Stomach (tissue), 4 donors: ENCODE data around the gene OCA2.

ENCODE experiments used
- CTCF ChIP-seq, 7 experiments: fragments of 450-650 bp in 4 of 7; fragments of 200-600 bp in 3 of 7; sonication (generic) in 3 of 7; IDR thresholded peaks; one replicate each; pipeline ENCODE4 v1.5.1; 2016 to 2019; ENCODE audit warnings: antibody characterized with exemption in 7 of 7, control low read depth in 2 of 7, mild to moderate bottlenecking in 1 of 7
- POLR2AphosphoS5 ChIP-seq, 3 donors: sonication (generic); formaldehyde crosslinking; IDR thresholded peaks; one replicate each; pipeline ENCODE4 v1.6.1; 2016; ENCODE audit warnings: antibody characterized with exemption in 3 of 3

GRCh38 chr15:28013976-28014375 lies 85.1 kb downstream of the OCA2 start:
- TF ChIP-seq CTCF (IDR thresholded peaks at IDR 0.05) = no peak
- TF ChIP-seq POLR2AphosphoS5 (IDR thresholded peaks at IDR 0.05) = no peak
